HepG2 (cell line): ENCODE data around the gene ETFB. TPM values are rescaled to one million over a fixed set of nuclear protein-coding genes. Genes with fewer than 3 reads are reported as not detected.

Experiments used
- ATF6 ChIP-seq: sonication (generic); formaldehyde crosslinking; conservative IDR thresholded peaks from 2 replicates; pipeline ENCODE4 v1.4.0; 2020; ENCODE audit warnings: missing genetic modification reagents
- HNRNPLL ChIP-seq: fragments of 200-400 bp; formaldehyde crosslinking; IDR thresholded peaks from 2 replicates; pipeline ENCODE4 v1.6.1; 2017; ENCODE audit warnings: mild to moderate bottlenecking, low read depth, low read length; ENCODE audit not compliant: poor library complexity, severe bottlenecking
- KDM3A ChIP-seq: IDR thresholded peaks from 2 replicates; pipeline ENCODE4 v1.6.1; 2018; ENCODE audit warnings: low read depth, missing compliant biosample characterization
- KLF16 ChIP-seq, 2 experiments: sonication (generic) in 1 of 2; formaldehyde crosslinking in 1 of 2; IDR thresholded peaks; 2 replicates each; pipeline versions ENCODE4 v1.6.1 to v1.8.0; 2016 to 2023; ENCODE audit warnings: missing genetic modification reagents in 2 of 2, missing compliant biosample characterization in 1 of 2
- MLX ChIP-seq: IDR thresholded peaks from 2 replicates; pipeline ENCODE4 v1.6.1; 2016
- POGZ ChIP-seq: sonication (generic); formaldehyde crosslinking; IDR thresholded peaks from 2 replicates; pipeline ENCODE4 v1.4.0; 2020; ENCODE audit warnings: mild to moderate bottlenecking, missing genetic modification reagents
- POLR2G ChIP-seq: fragments of 200-400 bp; formaldehyde crosslinking; IDR thresholded peaks from 2 replicates; pipeline ENCODE4 v1.6.1; 2018; ENCODE audit warnings: mild to moderate bottlenecking, low read depth, low read length, moderate library complexity
- RAD51 ChIP-seq: fragments of 450-650 bp; IDR thresholded peaks from 2 replicates; pipeline ENCODE4 v1.6.1; 2016; ENCODE audit warnings: borderline replicate concordance
- RBM39 ChIP-seq: fragments of 200-400 bp; formaldehyde crosslinking; IDR thresholded peaks from one replicate; pipeline ENCODE4 v1.6.1; 2018; ENCODE audit warnings: antibody characterized with exemption, mild to moderate bottlenecking, low read depth, low read length; ENCODE audit not compliant: poor library complexity, severe bottlenecking
- SAFB2 ChIP-seq: sonication (generic); formaldehyde crosslinking; IDR thresholded peaks from 2 replicates; pipeline ENCODE4 v1.5.1; 2020; ENCODE audit warnings: missing genetic modification reagents, low read depth, mild to moderate bottlenecking, borderline replicate concordance
- SRSF9 ChIP-seq: fragments of 200-400 bp; formaldehyde crosslinking; IDR thresholded peaks from 2 replicates; pipeline ENCODE4 v1.6.1; 2018; ENCODE audit warnings: borderline replicate concordance, mild to moderate bottlenecking, low read depth, low read length; ENCODE audit not compliant: insufficient read depth, poor library complexity, severe bottlenecking
- THAP11 ChIP-seq: IDR thresholded peaks from 2 replicates; pipeline ENCODE4 v1.6.1; 2016; ENCODE audit warnings: missing biosample characterization, missing genetic modification reagents
- ZNF264 ChIP-seq: sonication (generic); formaldehyde crosslinking; IDR thresholded peaks from 2 replicates; pipeline ENCODE4 v1.4.0; 2020; ENCODE audit warnings: missing genetic modification reagents
- ZNF333 ChIP-seq: sonication (generic); formaldehyde crosslinking; IDR thresholded peaks from 2 replicates; pipeline ENCODE4 v1.4.0; 2020; ENCODE audit warnings: mild to moderate bottlenecking, missing genetic modification reagents, borderline replicate concordance
- ZNF552 ChIP-seq: sonication (generic); formaldehyde crosslinking; IDR thresholded peaks from 2 replicates; pipeline ENCODE4 v1.9.0; 2022; ENCODE audit warnings: missing genetic modification reagents, mild to moderate bottlenecking, borderline replicate concordance
- ZNF562 ChIP-seq: sonication (generic); formaldehyde crosslinking; IDR thresholded peaks from 2 replicates; pipeline ENCODE4 v1.8.0; 2022; ENCODE audit warnings: missing genetic modification reagents, borderline replicate concordance
- ZNF597 ChIP-seq: sonication (generic); formaldehyde crosslinking; IDR thresholded peaks from 2 replicates; pipeline ENCODE4 v1.5.0; 2020; ENCODE audit warnings: missing genetic modification reagents
- ZNF660 ChIP-seq: sonication (generic); formaldehyde crosslinking; IDR thresholded peaks from 2 replicates; pipeline ENCODE4 v1.5.1; 2020; ENCODE audit warnings: mild to moderate bottlenecking, low read depth, missing genetic modification reagents, borderline replicate concordance
- ZNF788 ChIP-seq: sonication (generic); formaldehyde crosslinking; IDR thresholded peaks from 2 replicates; pipeline ENCODE4 v1.5.0; 2020; ENCODE audit warnings: mild to moderate bottlenecking, missing genetic modification reagents, borderline replicate concordance
- polyA plus RNA-seq, 8 experiments: library from polyadenylated mRNA; depleted of rRNA in 3 of 8; stranded (reverse) in 7 of 8; unstranded in 1 of 8; fragments of >200 nt; fragmentation: Illumina TruSeq in 4 of 8; extraction: Trizol in 4 of 8; gene quantifications; 2 replicates each; pipeline versions ENCODE4 v1.2.1 to v1.2.3, GENCODE V29; 2011 to 2016; ENCODE audit warnings: low read depth in 4 of 8, missing spikeins in 1 of 8, mixed read lengths in 1 of 8; ENCODE audit not compliant: insufficient read depth in 1 of 8
- total RNA-seq, 5 experiments: library from RNA; depleted of rRNA; stranded (reverse); fragments of >200 nt; fragmentation: Illumina TruSeq; extraction: Trizol; gene quantifications; 2 replicates each; pipeline ENCODE4 v1.2.3, GENCODE V29; 2016; ENCODE audit warnings: low read depth in 1 of 5
- TF ChIP-seq, protein P1 (sequence below): sonication (generic); formaldehyde crosslinking; IDR thresholded peaks from 2 replicates; pipeline ENCODE4 v1.4.0; 2020; ENCODE audit warnings: mild to moderate bottlenecking, missing genetic modification reagents, borderline replicate concordance

The ETFB gene
- total and polyA plus RNA-seq, 2 of the 13 experiments (the other 11 are each of a cell fraction or from before 2014, with no cell fraction given), result 678 to 1,314 TPM

- TF ChIP-seq SAFB2 (CRISPR knock-in tag) (no peak; the same call in 1 of the 2 replicates), KLF16 (CRISPR knock-in tag; IDR thresholded peaks at IDR 0.05) (peak in 1 of 2 experiments; percentile 89; a peak in 2 of 4 replicates), RBM39 (peak; percentile 63), ZNF552 (CRISPR knock-in tag) (no peak), ZNF264 (CRISPR knock-in tag) (no peak), POLR2G (0 out of 2 replicates have a peak, but pooled peaks have one; percentile 6), ZNF333 (CRISPR knock-in tag) (no peak), THAP11 (CRISPR knock-in tag) (peak; percentile 34; the same call in 1 of the 2 replicates), ATF6 (CRISPR knock-in tag) (no peak), POGZ (CRISPR knock-in tag) (no peak), MLX (CRISPR knock-in tag) (no peak), HNRNPLL (peak; percentile 42), ZNF660 (CRISPR knock-in tag) (no peak), SRSF9 (no peak), KDM3A (CRISPR knock-in tag) (no peak), ZNF597 (no peak), ZNF562 (no peak), RAD51 (no peak), ZNF788 (CRISPR knock-in tag) (peak; percentile 49; the same call in 1 of the 2 replicates)
- TF ChIP-seq, protein P1, sequence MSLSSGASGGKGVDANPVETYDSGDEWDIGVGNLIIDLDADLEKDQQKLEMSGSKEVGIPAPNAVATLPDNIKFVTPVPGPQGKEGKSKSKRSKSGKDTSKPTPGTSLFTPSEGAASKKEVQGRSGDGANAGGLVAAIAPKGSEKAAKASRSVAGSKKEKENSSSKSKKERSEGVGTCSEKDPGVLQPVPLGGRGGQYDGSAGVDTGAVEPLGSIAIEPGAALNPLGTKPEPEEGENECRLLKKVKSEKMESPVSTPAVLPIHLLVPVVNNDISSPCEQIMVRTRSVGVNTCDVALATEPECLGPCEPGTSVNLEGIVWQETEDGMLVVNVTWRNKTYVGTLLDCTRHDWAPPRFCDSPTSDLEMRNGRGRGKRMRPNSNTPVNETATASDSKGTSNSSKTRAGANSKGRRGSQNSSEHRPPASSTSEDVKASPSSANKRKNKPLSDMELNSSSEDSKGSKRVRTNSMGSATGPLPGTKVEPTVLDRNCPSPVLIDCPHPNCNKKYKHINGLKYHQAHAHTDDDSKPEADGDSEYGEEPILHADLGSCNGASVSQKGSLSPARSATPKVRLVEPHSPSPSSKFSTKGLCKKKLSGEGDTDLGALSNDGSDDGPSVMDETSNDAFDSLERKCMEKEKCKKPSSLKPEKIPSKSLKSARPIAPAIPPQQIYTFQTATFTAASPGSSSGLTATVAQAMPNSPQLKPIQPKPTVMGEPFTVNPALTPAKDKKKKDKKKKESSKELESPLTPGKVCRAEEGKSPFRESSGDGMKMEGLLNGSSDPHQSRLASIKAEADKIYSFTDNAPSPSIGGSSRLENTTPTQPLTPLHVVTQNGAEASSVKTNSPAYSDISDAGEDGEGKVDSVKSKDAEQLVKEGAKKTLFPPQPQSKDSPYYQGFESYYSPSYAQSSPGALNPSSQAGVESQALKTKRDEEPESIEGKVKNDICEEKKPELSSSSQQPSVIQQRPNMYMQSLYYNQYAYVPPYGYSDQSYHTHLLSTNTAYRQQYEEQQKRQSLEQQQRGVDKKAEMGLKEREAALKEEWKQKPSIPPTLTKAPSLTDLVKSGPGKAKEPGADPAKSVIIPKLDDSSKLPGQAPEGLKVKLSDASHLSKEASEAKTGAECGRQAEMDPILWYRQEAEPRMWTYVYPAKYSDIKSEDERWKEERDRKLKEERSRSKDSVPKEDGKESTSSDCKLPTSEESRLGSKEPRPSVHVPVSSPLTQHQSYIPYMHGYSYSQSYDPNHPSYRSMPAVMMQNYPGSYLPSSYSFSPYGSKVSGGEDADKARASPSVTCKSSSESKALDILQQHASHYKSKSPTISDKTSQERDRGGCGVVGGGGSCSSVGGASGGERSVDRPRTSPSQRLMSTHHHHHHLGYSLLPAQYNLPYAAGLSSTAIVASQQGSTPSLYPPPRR (CRISPR knock-in tag), result no peak
Measured at GRCh38 chr19:51338563-51339312, 27.4 kb downstream of the ETFB start (continued).
